ENCODE data around the gene TMPRSS5.
A peak's percentile ranks its signal among the peaks of the same experiment; 100 is the strongest.

The TMPRSS5 gene

GRCh38 chr11:113684496-113684895 lies 21.6 kb downstream of the TMPRSS5 start:
- H3K4me1 ChIP-seq: peaks cover 15% of the 10 kb centered on the region
- H3K36me3 ChIP-seq (ENCODE audit: control insufficient read depth, insufficient read depth, low read length): no peaks in the 10 kb centered on the region
- no peak overlapping the region for H3K4me3 ChIP-seq (ENCODE audit: low read depth, low read length)
- H3K9ac ChIP-seq: no peak overlapping the region
- no peaks in the 10 kb centered on the region for H3K9me3 ChIP-seq (ENCODE audit: control insufficient read depth, low read length)
- no peaks in the 10 kb centered on the region for H3K27me3 ChIP-seq (ENCODE audit: control insufficient read depth, insufficient read depth, low read length)
- no peak for TF ChIP-seq CTCF (IDR thresholded peaks at IDR 0.05)
- no peak overlapping the region for H3K4me2 ChIP-seq (ENCODE audit: low read length)
- no peaks in the 10 kb centered on the region for H3K79me2 ChIP-seq
- H3K27ac ChIP-seq: no peak overlapping the region
- H2AFZ ChIP-seq: no peak overlapping the region

GRCh38 chr11:113683481-113684046 lies 22.5 kb downstream of the TMPRSS5 start:
- Histone ChIP-seq H2AFZ (no peak overlapping the region), H3K79me2 (no peaks in the 10 kb centered on the region), H3K9ac (no peak overlapping the region), H3K9me3 (ENCODE audit: control insufficient read depth, low read length) (no peaks in the 10 kb centered on the region), H3K36me3 (ENCODE audit: control insufficient read depth, insufficient read depth, low read length) (no peaks in the 10 kb centered on the region), H3K27ac (no peak overlapping the region), H3K4me1 (peaks cover 15% of the 10 kb centered on the region), H3K27me3 (ENCODE audit: control insufficient read depth, insufficient read depth, low read length) (no peaks in the 10 kb centered on the region), H3K4me2 (ENCODE audit: low read length) (no peak overlapping the region), H3K4me3 (ENCODE audit: low read depth, low read length) (no peak overlapping the region)
- no peak for TF ChIP-seq CTCF (IDR thresholded peaks at IDR 0.05)

GRCh38 chr11:113681711-113682413 lies 24.2 kb downstream of the TMPRSS5 start:
- H3K4me3 ChIP-seq (ENCODE audit: low read depth, low read length): no peak overlapping the region
- H3K9me3 ChIP-seq (ENCODE audit: control insufficient read depth, low read length): no peaks in the 10 kb centered on the region
- no peak for TF ChIP-seq CTCF (IDR thresholded peaks at IDR 0.05)
- H3K79me2 ChIP-seq: no peaks in the 10 kb centered on the region
- H3K9ac ChIP-seq: no peak overlapping the region
- H3K36me3 ChIP-seq (ENCODE audit: control insufficient read depth, insufficient read depth, low read length): no peaks in the 10 kb centered on the region
- no peaks in the 10 kb centered on the region for H3K27me3 ChIP-seq (ENCODE audit: control insufficient read depth, insufficient read depth, low read length)
- H2AFZ ChIP-seq: peak overlapping the region; percentile 86
- no peak overlapping the region for H3K4me2 ChIP-seq (ENCODE audit: low read length)
- H3K27ac ChIP-seq: peak overlapping the region; percentile 76
- H3K4me1 ChIP-seq: peaks cover 15% of the 10 kb centered on the region

- no peaks in the 10 kb centered on the region for H3K9me3 ChIP-seq (ENCODE audit: control insufficient read depth, low read length)
- H3K4me2 ChIP-seq (ENCODE audit: low read length): no peak overlapping the region
- TF ChIP-seq CTCF (IDR thresholded peaks at IDR 0.05): no peak
- H3K79me2 ChIP-seq: no peaks in the 10 kb centered on the region
- no peak overlapping the region for H3K4me3 ChIP-seq (ENCODE audit: low read depth, low read length)
- H3K36me3 ChIP-seq (ENCODE audit: control insufficient read depth, insufficient read depth, low read length): no peaks in the 10 kb centered on the region
- H2AFZ ChIP-seq: no peak overlapping the region
- no peak overlapping the region for H3K9ac ChIP-seq
- no peaks in the 10 kb centered on the region for H3K27me3 ChIP-seq (ENCODE audit: control insufficient read depth, insufficient read depth, low read length)
- peak overlapping the region; percentile 76 for H3K27ac ChIP-seq
- H3K4me1 ChIP-seq: peaks cover 15% of the 10 kb centered on the region
Measured at GRCh38 chr11:113681282-113681681, 24.8 kb downstream of the TMPRSS5 start.

- no peak for TF ChIP-seq CTCF (IDR thresholded peaks at IDR 0.05)
- H3K4me3 ChIP-seq (ENCODE audit: low read depth, low read length): no peak overlapping the region
- H3K4me2 ChIP-seq (ENCODE audit: low read length): no peak overlapping the region
- no peaks in the 10 kb centered on the region for H3K27me3 ChIP-seq (ENCODE audit: control insufficient read depth, insufficient read depth, low read length)
- no peaks in the 10 kb centered on the region for H3K79me2 ChIP-seq
- H3K27ac ChIP-seq: no peak overlapping the region
- peaks cover 14% of the 10 kb centered on the region for H3K4me1 ChIP-seq
- H2AFZ ChIP-seq: no peak overlapping the region
- no peak overlapping the region for H3K9ac ChIP-seq
- H3K36me3 ChIP-seq (ENCODE audit: control insufficient read depth, insufficient read depth, low read length): no peaks in the 10 kb centered on the region
- H3K9me3 ChIP-seq (ENCODE audit: control insufficient read depth, low read length): no peaks in the 10 kb centered on the region
Measured at GRCh38 chr11:113677685-113678084, 28.4 kb downstream of the TMPRSS5 start.
